ENCODE data around the gene PLCXD1.
"Not testable (repeated sequence)": the region's sequence is repeated elsewhere in the genome, so short reads cannot be mapped to it uniquely, and the experiment has no call there.

Gene PLCXD1

DNA sequence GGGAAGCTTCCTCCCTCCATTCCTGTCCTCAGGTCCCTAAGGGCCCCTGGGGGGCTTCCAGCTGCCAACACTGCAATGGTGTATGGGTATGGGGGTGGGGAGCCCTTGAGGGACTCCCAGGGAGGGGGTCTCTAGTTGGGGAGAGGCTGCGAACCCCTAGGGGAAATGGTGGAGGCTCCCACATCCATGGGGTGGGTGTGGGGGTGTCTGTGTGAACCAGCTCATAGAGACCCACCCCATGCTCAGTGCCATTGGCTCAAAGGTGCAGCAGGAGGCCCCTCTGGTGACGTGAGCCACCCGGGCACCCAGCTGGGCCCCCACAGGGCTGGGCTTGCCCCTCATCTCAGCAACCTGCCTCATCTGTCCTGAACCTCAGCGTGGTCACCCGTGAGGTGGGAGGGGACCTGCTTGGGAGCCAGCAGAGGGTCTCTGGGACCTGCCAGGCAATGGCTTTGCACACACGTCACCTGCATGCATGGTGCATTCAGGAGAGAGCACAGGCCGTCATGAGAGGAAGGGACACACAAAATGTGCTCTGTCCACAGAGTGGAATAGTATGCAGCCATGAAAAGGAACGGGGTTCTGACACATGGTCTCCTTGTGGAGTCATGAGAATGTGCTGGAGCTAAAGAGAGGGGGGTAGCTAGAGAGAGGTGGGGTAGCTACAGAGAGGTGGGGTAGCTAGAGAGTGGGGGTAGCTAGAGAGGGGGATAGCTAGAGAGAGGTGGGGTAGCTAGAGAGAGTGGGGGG, 22.7 kb upstream of the PLCXD1 start:
- Mint-ChIP-seq H3K4me3 (no peak overlapping the region), H3K27me3 (no peaks in the 10 kb centered on the region), H3K27ac (no peak overlapping the region), H3K4me1 (ENCODE audit: low read depth) (peaks cover 7% of the 10 kb centered on the region), H3K9me3 (ENCODE audit: low read depth) (no peaks in the 10 kb centered on the region), H3K36me3 (no peaks in the 10 kb centered on the region)

DNA sequence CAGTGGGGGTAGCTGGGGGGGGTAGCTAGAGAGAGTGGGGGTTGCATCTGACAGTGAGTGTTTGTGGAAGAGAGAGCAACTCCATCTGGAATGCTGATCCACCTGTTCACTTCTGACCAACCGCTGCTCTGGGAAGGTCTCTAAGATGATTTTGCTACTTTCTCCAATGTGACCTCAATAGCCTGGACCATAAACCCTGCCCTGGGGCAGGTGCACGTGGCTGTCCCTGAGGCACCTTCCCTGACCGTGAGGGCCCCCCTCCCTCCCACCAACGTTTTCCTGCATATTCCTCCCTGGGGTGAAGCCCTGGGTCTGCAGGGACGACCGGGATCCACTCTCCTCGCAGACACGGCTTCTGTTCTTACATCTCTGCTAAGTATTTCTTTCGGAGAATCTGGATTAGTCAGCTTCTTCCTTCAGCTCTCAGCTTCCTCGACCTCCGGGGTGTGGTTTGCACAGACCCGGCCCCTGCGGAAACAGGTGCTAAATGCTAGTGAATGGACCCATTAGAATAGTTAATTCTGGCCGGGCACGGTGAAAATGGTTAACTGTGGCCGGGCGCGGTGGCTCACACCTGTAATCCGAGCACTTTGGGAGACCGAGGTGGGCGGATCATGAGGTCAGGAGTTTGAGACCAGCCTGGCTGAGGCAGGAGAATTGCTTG, 21.4 kb upstream of the PLCXD1 start:
- H3K27ac Mint-ChIP-seq: no peak overlapping the region
- peaks cover 2% of the 10 kb centered on the region for H3K4me1 Mint-ChIP-seq (ENCODE audit: low read depth)
- H3K36me3 Mint-ChIP-seq: no peaks in the 10 kb centered on the region
- H3K4me3 Mint-ChIP-seq: peak overlapping the region; percentile 28
- no peaks in the 10 kb centered on the region for H3K27me3 Mint-ChIP-seq
- H3K9me3 Mint-ChIP-seq (ENCODE audit: low read depth): no peaks in the 10 kb centered on the region

GRCh38 chrX:261167-261918, 19.8 kb upstream of the PLCXD1 start:
- peaks cover 2% of the 10 kb centered on the region for H3K4me1 Mint-ChIP-seq (ENCODE audit: low read depth)

DNA sequence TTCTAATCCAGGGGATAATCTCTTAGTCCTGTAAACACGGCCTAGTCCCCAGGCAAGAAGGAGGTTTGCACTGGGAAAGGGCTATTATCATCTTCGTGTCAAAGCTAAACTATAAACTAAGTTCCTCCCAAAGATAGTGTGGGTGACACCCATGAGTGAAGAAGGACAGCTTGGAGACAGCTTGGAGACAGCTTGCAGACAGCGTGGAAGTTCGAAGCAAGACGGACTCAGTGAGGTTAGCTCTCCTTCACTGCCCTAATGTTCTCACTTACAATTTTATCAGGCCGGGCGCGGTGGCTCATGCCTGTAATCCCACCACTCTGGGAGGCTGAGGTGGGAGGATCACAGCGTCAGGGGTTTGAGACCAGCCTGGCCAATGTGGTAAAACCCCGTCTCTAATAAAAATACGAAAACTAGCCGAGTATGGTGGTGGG, 19.2 kb upstream of the PLCXD1 start:
- Mint-ChIP-seq H3K27me3 (no peaks in the 10 kb centered on the region), H3K9me3 (ENCODE audit: low read depth) (no peaks in the 10 kb centered on the region), H3K27ac (no peak overlapping the region), H3K36me3 (no peaks in the 10 kb centered on the region), H3K4me1 (ENCODE audit: low read depth) (peaks cover 2% of the 10 kb centered on the region), H3K4me3 (no peak overlapping the region)

More at GRCh38 chrX:261167-261918, 19.8 kb upstream of the PLCXD1 start:
- no peaks in the 10 kb centered on the region for H3K36me3 Mint-ChIP-seq
- no peak overlapping the region for H3K4me3 Mint-ChIP-seq
- H3K27me3 Mint-ChIP-seq: no peaks in the 10 kb centered on the region
- no peak overlapping the region for H3K27ac Mint-ChIP-seq
- no peaks in the 10 kb centered on the region for H3K9me3 Mint-ChIP-seq (ENCODE audit: low read depth)

GRCh38 chrX:262381-262909, 18.7 kb upstream of the PLCXD1 start:
- Mint-ChIP-seq H3K27ac (no peak overlapping the region), H3K4me3 (no peak overlapping the region), H3K36me3 (no peaks in the 10 kb centered on the region), H3K9me3 (ENCODE audit: low read depth) (no peaks in the 10 kb centered on the region), H3K4me1 (ENCODE audit: low read depth) (peaks cover 2% of the 10 kb centered on the region), H3K27me3 (no peaks in the 10 kb centered on the region)

- H3K27ac Mint-ChIP-seq; H3K4me3 Mint-ChIP-seq; H3K36me3 Mint-ChIP-seq; H3K9me3 Mint-ChIP-seq (ENCODE audit: low read depth); H3K4me1 Mint-ChIP-seq (ENCODE audit: low read depth); H3K27me3 Mint-ChIP-seq: not testable (repeated sequence)
These were observed 17.2 kb upstream of the PLCXD1 start for GRCh38 chrX:264006-264405.

DNA sequence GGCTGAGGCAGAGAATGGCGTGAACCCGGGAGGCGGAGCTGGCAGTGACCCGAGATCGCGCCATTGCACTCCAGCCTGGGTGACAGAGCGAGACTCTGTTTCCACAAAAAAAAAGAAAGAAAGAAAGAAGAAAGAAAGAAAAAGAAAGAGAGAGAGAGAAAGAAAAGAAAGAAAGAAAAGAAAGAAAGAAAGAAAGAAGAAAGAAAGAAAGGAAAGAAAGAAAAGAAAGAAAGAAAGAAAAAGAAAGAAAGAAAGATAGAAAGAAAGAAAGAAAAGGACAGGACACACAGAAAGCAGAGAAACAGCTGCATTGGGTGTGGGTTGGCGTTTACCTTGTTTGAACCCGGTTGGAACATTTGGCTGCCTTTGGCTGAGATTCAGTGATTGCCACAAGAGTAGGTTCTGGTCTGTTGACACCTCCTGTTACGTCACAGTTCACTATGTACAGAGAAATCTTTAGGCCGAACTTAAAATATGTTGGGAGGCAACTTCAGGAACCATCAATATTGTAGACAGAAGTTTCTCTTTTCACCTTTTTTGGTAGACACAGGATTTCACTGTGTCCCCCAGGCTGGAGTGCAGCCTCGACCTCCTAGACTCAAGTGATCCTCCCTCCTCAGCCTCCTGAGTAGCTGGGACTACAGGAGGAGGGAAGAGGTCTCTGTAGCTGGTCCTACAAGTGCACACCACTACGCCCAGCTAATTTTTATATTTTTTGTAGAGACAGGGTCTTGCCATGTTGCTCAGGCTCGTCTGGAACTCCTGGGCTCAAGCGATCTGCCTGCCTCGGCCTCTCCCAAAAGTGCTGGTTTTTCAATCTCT, 16.3 kb upstream of the PLCXD1 start:
- no peak overlapping the region for H3K27ac Mint-ChIP-seq
- no peaks in the 10 kb centered on the region for H3K9me3 Mint-ChIP-seq (ENCODE audit: low read depth)
- H3K36me3 Mint-ChIP-seq: no peaks in the 10 kb centered on the region
- no peaks in the 10 kb centered on the region for H3K27me3 Mint-ChIP-seq
- peaks cover 1% of the 10 kb centered on the region for H3K4me1 Mint-ChIP-seq (ENCODE audit: low read depth)
- H3K4me3 Mint-ChIP-seq: no peak overlapping the region

DNA sequence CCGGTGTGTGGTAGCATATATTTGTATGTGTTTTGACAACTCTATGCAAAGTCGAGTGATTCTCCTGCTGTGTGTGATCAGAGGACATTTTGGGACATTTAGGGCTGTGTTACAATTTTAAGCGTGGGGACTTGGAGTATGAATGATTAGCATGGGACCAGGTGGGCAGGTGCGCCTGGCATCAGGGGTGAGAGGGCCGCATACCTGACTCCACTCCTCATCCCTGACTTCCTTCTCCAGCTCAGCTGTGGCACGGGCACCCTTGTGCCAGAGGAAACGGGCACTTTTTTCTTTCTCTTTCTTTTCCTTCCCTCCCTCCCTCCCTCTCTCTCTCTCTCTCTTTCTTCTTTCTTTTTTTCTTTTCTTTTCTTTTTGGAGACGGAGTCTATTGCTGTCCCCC, 15.7 kb upstream of the PLCXD1 start:
- Mint-ChIP-seq H3K27me3 (no peaks in the 10 kb centered on the region), H3K36me3 (no peaks in the 10 kb centered on the region), H3K27ac (no peak overlapping the region), H3K9me3 (ENCODE audit: low read depth) (no peaks in the 10 kb centered on the region), H3K4me3 (no peak overlapping the region), H3K4me1 (ENCODE audit: low read depth) (no peaks in the 10 kb centered on the region)

DNA sequence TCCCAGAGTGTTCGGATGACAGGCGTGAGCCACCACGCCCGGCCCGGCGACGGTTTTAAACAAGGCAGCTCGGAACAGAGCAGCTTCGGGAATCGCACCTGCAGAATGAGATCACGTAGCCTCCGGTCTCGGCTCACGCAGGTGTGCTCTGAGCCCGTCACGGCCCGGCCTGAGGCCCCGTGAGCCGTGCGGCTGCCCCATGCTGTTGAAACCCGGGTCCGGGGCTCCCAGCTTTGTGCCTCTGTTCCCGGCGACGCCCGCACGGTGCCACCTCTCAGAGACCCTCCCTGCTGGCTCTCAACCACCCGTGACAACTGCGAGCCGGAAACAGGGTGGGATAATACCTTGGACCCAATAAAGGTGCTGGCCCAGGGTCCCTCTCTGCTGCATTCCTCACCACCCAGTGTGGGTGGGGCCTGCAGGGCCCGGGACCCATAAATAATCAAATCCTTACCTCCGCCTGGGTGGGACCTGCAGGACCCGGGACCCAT, 13.4 kb upstream of the PLCXD1 start:
- H3K27me3 Mint-ChIP-seq: no peaks in the 10 kb centered on the region
- H3K4me3 Mint-ChIP-seq: no peak overlapping the region
- H3K27ac Mint-ChIP-seq: no peak overlapping the region
- no peaks in the 10 kb centered on the region for H3K9me3 Mint-ChIP-seq (ENCODE audit: low read depth)
- no peaks in the 10 kb centered on the region for H3K36me3 Mint-ChIP-seq
- H3K4me1 Mint-ChIP-seq (ENCODE audit: low read depth): no peaks in the 10 kb centered on the region

GRCh38 chrX:270848-271367, 10.3 kb upstream of the PLCXD1 start:
- H3K9me3 Mint-ChIP-seq (ENCODE audit: low read depth): no peaks in the 10 kb centered on the region
- H3K27me3 Mint-ChIP-seq: no peaks in the 10 kb centered on the region
- H3K27ac Mint-ChIP-seq: no peak overlapping the region
- H3K4me3 Mint-ChIP-seq: no peak overlapping the region
- no peaks in the 10 kb centered on the region for H3K36me3 Mint-ChIP-seq
- no peaks in the 10 kb centered on the region for H3K4me1 Mint-ChIP-seq (ENCODE audit: low read depth)

DNA sequence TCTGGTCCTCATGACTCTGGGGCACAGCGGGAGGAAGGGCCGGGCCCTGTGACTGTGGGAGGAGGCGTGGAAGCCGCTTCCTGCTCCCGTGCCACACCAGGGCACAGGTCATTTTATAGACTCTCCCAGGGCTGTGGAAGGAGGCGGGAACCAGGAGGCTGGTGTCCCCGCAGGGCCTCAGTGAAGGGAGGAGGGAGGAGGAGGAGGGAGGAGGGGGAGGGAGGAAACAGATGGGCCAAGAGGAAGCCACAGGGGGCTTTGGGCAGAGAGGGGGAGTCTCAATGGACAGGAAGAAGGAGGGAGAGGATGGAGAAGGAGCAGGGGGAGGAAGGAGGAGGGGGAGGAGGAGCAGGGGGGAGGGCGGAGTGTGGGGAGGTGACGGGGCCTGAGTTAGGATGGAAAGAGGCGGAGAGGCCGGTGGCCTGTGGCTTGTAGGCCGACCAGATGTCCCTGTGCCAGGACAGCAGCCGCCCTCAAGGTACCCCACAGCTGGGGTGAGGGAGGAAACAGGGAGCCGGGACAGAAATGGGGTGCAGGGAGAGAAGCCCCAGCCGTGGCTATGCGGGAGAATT, 6.2 kb upstream of the PLCXD1 start:
- Mint-ChIP-seq H3K4me3 (peak overlapping the region; percentile 53), H3K27ac (no peak overlapping the region), H3K9me3 (ENCODE audit: low read depth) (no peaks in the 10 kb centered on the region), H3K36me3 (no peaks in the 10 kb centered on the region), H3K4me1 (ENCODE audit: low read depth) (peaks cover 17% of the 10 kb centered on the region), H3K27me3 (no peaks in the 10 kb centered on the region)

DNA sequence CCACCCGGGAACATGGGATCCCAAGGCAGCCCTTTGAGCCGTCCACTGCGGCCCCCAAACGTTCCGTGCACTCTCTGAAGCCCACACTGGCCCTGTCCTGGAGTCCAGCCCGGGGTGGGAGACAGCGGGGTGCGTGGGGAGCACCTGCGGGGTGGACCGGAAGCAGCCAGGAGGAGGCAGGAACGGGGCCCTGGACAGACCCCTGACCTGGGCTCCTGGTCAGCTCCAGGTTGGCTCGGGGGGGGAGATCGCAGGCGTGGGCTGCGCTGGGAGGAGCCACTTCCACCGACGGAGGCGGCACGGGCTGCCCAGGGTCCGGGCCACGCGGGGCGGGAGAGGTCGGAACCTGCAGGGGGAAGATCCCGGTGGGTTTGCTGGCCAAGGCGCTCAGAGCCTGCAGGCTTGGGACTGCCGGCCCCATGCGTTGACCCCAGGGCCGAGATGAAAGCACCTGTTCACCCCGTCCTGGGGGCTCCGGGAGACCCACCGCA, 5.7 kb upstream of the PLCXD1 start:
- Mint-ChIP-seq H3K27ac (no peak overlapping the region), H3K4me1 (ENCODE audit: low read depth) (peaks cover 17% of the 10 kb centered on the region), H3K4me3 (peak overlapping the region; percentile 53), H3K9me3 (ENCODE audit: low read depth) (no peaks in the 10 kb centered on the region), H3K36me3 (no peaks in the 10 kb centered on the region), H3K27me3 (no peaks in the 10 kb centered on the region)

DNA sequence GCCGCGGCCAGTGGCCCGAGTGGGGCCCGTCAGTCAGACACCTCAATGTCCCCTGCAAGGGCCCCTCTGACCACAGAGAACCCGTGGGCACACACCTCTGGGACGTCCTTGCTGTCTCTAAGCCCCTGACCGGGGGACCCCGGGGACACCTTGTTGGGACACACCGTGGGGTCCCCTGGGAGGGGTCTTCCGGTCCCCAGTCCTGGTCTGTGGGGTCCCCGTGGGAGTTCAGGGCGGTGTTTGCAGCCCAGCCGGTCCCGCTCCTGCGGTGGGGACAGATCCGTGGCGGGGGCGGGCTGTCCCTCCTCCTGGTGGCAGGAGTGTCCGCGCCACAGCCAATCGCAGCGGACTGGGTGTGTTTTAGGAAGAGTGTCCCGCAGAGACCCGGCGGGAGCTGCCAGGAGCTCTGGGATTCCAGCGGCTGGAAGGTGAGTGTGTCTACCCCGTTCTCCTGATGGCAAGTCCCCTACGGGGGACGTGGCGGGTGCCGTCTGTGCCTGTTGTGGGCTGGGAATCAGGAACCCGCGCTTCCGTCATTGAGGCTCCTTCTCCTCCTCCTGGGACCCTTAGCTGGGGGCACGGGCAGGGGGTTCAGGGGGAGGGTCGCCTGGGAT, 5.1 kb upstream of the PLCXD1 start:
- peak overlapping the region; percentile 77 for H3K4me3 Mint-ChIP-seq

More for the DNA sequence above, 5.1 kb upstream of the PLCXD1 start:
- peaks cover 17% of the 10 kb centered on the region for H3K4me1 Mint-ChIP-seq (ENCODE audit: low read depth)
- H3K27ac Mint-ChIP-seq: no peak overlapping the region
- no peaks in the 10 kb centered on the region for H3K9me3 Mint-ChIP-seq (ENCODE audit: low read depth)
- H3K36me3 Mint-ChIP-seq: no peaks in the 10 kb centered on the region
- no peaks in the 10 kb centered on the region for H3K27me3 Mint-ChIP-seq
